A673 (cell line): ENCODE results near the gene FOXN1.

Experiments
- EZH2 ChIP-seq: fragments of 200-600 bp; sonication (generic); IDR thresholded peaks from 2 replicates; pipeline ENCODE4 v1.6.1; 2017; ENCODE audit warnings: borderline replicate concordance, low read depth, mild to moderate bottlenecking, mixed read lengths, antibody characterized with exemption, low read length; ENCODE audit not compliant: poor library complexity, severe bottlenecking
- TF ChIP-seq, protein P1 (sequence below): fragments of 300-800, 200-600 bp; sonication (generic); conservative IDR thresholded peaks from 2 replicates; pipeline ENCODE4 v1.5.1; 2017; ENCODE audit warnings: low read depth, mild to moderate bottlenecking, antibody characterized with exemption, low read length, moderate library complexity, mixed read lengths

DNA sequence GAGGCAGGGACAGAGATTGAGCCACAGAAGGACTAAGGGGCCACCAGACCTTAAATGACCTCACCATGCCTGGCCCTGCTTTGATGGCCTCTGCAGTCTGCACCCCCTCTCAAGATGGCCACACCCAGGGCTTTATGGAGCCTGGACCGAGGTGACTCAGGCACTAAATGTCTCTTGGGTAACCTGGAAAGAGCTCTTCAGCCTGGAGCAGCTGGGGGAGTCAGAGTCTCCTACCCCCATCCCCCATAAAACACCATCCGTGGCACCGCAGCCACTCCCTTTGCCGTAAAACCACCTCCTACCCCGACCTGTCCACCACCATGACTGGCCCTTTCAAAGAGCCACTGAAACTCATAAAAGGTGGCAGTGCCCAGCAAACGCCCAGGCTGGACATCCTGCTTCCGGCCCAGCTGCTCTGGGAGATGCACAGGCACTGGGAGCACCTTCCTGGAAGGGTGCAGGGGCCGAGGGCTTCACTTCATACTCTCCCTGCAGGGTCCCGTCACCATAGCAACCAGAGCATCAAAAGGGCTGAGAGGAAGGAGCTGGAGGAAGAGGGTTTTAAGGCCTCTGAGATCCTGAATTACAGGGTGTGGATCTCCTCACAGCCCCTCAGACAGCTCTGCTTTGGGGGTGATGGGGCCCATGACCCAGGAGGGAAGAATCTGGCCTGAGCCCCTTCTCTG is 22.3 kb downstream of the FOXN1 start:
- TF ChIP-seq, protein P1, sequence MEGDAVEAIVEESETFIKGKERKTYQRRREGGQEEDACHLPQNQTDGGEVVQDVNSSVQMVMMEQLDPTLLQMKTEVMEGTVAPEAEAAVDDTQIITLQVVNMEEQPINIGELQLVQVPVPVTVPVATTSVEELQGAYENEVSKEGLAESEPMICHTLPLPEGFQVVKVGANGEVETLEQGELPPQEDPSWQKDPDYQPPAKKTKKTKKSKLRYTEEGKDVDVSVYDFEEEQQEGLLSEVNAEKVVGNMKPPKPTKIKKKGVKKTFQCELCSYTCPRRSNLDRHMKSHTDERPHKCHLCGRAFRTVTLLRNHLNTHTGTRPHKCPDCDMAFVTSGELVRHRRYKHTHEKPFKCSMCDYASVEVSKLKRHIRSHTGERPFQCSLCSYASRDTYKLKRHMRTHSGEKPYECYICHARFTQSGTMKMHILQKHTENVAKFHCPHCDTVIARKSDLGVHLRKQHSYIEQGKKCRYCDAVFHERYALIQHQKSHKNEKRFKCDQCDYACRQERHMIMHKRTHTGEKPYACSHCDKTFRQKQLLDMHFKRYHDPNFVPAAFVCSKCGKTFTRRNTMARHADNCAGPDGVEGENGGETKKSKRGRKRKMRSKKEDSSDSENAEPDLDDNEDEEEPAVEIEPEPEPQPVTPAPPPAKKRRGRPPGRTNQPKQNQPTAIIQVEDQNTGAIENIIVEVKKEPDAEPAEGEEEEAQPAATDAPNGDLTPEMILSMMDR, result no peak
- TF ChIP-seq EZH2, result no peak
